GM18519 (cell line): ENCODE data around the gene GNG11.

ENCODE experiments used
- ATAC-seq: cut with Tn5 transposase; IDR thresholded peaks from one replicate; pipeline ENCODE4 v1.9.1; 2021; ENCODE audit warnings: mild to moderate bottlenecking, moderate library complexity; ENCODE audit not compliant: unreplicated experiment, low FRiP score

GNG11 gene

GRCh38 chr7:93943816-93944540 lies 22.4 kb downstream of the GNG11 start:
- ATAC-seq: no peak

GRCh38 chr7:93944673-93945072 lies 23.1 kb downstream of the GNG11 start:
- ATAC-seq: no peak

- no peak for ATAC-seq
Measured at GRCh38 chr7:93945083-93945482, 23.5 kb downstream of the GNG11 start.

GRCh38 chr7:93945756-93946535 lies 24.4 kb downstream of the GNG11 start:
- ATAC-seq: no peak

- ATAC-seq: no peak
Measured at GRCh38 chr7:93948106-93948505, 26.6 kb downstream of the GNG11 start.

GRCh38 chr7:93948873-93949272 lies 27.3 kb downstream of the GNG11 start:
- ATAC-seq: no peak

- ATAC-seq: no peak
Measured at GRCh38 chr7:93949423-93949822, 27.9 kb downstream of the GNG11 start.

- ATAC-seq: peak; percentile 76
Measured at GRCh38 chr7:93955304-93955703, 33.8 kb downstream of the GNG11 start.

- ATAC-seq: no peak
Measured at GRCh38 chr7:93957767-93958166, 36.2 kb downstream of the GNG11 start.

- no peak for ATAC-seq
Measured at GRCh38 chr7:93958216-93958615, 36.7 kb downstream of the GNG11 start.

GRCh38 chr7:93958651-93959050 lies 37.1 kb downstream of the GNG11 start:
- peak; percentile 38 for ATAC-seq

GRCh38 chr7:93960986-93961385 lies 39.5 kb downstream of the GNG11 start:
- no peak for ATAC-seq

GRCh38 chr7:93964262-93964661 lies 42.7 kb downstream of the GNG11 start:
- ATAC-seq: no peak

- no peak for ATAC-seq
Measured at GRCh38 chr7:93964813-93965212, 43.3 kb downstream of the GNG11 start.

- ATAC-seq: no peak
Measured at GRCh38 chr7:93968911-93969620, 47.5 kb downstream of the GNG11 start.

- no peak for ATAC-seq
Measured at GRCh38 chr7:93972029-93972725, 50.6 kb downstream of the GNG11 start.

- ATAC-seq: no peak
Measured at GRCh38 chr7:93973134-93973533, 51.6 kb downstream of the GNG11 start.

GRCh38 chr7:93977211-93977950 lies 55.8 kb downstream of the GNG11 start:
- ATAC-seq: no peak
